ENCODE results near the gene CLCN7. TPM values are rescaled to one million over a fixed set of nuclear protein-coding genes. Genes with fewer than 3 reads are reported as not detected.

The CLCN7 gene
- total RNA-seq, 4 donors from 2014 or later: 21.5 to 145 (median 57.2) TPM

DNA sequence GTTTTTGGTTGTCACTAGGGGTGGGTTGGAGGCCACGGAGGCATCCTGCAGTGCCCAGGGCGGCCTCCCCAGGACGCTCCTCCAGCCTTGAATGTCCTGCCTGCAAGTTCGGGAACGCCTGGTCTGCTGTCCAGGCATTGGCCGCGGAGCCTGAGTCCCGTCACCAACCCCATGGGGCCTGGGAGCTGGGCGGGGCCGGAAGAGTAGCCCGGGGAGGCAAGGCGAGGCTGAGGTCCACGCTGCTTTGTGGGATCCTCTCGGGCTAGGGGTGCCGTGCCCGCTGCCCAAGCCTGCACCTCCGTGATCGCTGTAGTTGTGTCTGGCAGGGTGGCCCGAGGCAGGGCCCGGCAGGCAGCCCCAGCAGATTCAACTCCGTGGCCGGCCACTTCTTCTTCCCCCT is 31.1 kb upstream of the CLCN7 start:
- H3K4me1 ChIP-seq: no peaks in the 10 kb centered on the region
- H3K27me3 ChIP-seq: no peaks in the 10 kb centered on the region
- no peak for TF ChIP-seq POLR2A (IDR thresholded peaks at IDR 0.05)
- TF ChIP-seq, protein P1, sequence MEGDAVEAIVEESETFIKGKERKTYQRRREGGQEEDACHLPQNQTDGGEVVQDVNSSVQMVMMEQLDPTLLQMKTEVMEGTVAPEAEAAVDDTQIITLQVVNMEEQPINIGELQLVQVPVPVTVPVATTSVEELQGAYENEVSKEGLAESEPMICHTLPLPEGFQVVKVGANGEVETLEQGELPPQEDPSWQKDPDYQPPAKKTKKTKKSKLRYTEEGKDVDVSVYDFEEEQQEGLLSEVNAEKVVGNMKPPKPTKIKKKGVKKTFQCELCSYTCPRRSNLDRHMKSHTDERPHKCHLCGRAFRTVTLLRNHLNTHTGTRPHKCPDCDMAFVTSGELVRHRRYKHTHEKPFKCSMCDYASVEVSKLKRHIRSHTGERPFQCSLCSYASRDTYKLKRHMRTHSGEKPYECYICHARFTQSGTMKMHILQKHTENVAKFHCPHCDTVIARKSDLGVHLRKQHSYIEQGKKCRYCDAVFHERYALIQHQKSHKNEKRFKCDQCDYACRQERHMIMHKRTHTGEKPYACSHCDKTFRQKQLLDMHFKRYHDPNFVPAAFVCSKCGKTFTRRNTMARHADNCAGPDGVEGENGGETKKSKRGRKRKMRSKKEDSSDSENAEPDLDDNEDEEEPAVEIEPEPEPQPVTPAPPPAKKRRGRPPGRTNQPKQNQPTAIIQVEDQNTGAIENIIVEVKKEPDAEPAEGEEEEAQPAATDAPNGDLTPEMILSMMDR (IDR thresholded peaks at IDR 0.05): no peak
- intact Hi-C loops (cut with DNase I; ENCODE audit: low total_unique reads): no loop called here
- DNase-seq: no peak
- H3K9me3 ChIP-seq: no peaks in the 10 kb centered on the region
- no peaks in the 10 kb centered on the region for H3K36me3 ChIP-seq
- no peak overlapping the region for H3K4me3 ChIP-seq
- H3K27ac ChIP-seq: no peak overlapping the region

DNA sequence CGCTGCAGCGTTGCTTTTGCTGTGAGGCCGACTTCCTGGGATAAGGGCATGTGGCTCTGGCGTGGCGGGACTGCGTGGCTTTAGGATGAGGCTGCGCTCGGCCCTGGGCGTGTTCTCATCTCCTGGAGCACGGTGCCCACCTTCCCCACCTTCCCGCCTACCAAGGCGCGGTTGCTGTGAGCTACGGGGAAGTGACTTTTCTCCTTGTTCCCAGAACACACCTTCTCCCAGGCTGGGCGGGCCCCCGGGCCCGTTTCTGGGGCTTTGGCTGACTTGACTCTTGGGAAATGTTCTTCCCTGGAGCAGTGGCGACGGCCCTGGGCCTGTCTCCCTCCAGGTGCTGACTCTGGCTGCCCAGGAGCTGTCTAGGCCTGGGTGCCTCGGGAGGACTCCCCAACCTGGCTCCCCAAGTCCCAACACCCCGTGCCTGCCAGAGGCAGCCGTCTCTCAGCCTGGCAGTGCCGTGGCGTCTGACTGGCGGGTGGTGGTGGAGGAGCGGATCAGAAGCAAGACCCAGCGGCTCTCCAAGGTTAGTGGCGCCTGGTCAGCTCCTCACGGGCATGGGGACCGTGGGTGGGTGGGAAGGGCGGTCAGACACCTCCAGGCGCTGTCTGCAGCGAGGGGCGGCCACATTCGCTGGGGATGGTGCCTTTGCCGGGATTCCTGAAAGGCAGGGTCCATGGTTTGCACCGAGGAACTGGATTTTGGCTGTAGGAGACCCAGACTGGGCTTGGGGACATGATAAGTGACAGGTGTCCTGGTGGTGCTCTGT is 30.4 kb upstream of the CLCN7 start:
- TF ChIP-seq, protein P1 (IDR thresholded peaks at IDR 0.05): no peak
- TF ChIP-seq POLR2A (IDR thresholded peaks at IDR 0.05): no peak
- H3K27ac ChIP-seq: no peak overlapping the region
- no peaks in the 10 kb centered on the region for H3K36me3 ChIP-seq
- H3K9me3 ChIP-seq: no peaks in the 10 kb centered on the region
- H3K27me3 ChIP-seq: no peaks in the 10 kb centered on the region
- H3K4me3 ChIP-seq: no peak overlapping the region
- H3K4me1 ChIP-seq: no peaks in the 10 kb centered on the region
- no peak for DNase-seq
- intact Hi-C loops (cut with DNase I; ENCODE audit: low total_unique reads): no loop called here

- no peaks in the 10 kb centered on the region for H3K4me1 ChIP-seq
- no peak for TF ChIP-seq POLR2A (IDR thresholded peaks at IDR 0.05)
- TF ChIP-seq, protein P1 (IDR thresholded peaks at IDR 0.05): no peak
- intact Hi-C loops (cut with DNase I; ENCODE audit: low total_unique reads): no loop called here
- H3K27ac ChIP-seq: no peak overlapping the region
- no peaks in the 10 kb centered on the region for H3K27me3 ChIP-seq
- H3K36me3 ChIP-seq: no peaks in the 10 kb centered on the region
- H3K4me3 ChIP-seq: no peak overlapping the region
- DNase-seq: no peak
- H3K9me3 ChIP-seq: no peaks in the 10 kb centered on the region
Observed at GRCh38 chr16:1503110-1503955, 28.5 kb upstream of the CLCN7 start.

DNA sequence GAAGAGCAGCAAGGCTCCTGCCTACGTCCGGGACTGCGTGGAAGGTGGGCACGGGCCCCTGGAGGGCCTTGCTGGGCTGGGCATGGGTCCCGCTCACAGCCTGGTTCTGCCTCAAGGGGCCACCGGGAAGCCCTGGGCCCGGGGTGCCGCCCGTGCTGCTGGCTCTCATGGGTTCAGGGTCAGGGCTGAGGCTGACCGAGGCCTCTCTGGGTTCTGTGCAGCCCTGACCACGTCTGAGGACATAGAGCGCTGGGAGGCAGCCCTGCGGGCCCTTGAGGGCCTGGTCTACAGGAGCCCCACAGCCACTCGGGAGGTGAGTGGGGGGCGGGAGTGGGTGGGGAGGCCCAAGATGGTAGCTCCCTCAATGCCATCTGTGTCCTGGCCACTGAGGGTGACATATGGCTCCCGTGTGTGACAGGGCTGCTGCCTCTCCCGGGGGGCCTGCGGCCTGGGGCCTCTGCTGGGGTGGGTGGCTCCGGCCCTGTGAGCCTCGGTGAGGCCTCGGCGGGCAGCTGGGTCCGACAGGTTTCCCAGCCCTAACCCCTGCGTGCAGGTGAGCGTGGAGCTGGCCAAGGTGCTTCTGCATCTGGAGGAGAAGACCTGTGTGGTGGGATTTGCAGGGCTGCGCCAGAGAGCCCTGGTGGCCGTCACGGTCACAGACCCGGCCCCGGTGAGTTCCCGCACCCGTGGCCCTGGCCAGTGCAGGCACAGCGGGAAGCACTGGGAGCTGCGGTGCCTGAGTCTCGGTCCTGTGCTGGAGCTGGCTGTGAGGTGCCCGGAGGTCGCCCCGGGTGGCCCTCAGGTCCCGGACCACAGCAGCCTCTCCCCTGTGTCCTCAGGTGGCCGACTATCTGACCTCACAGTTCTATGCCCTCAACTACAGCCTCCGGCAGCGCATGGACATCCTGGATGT is 27.5 kb upstream of the CLCN7 start:
- H3K27me3 ChIP-seq: no peaks in the 10 kb centered on the region
- H3K36me3 ChIP-seq: no peaks in the 10 kb centered on the region
- H3K9me3 ChIP-seq: no peaks in the 10 kb centered on the region
- TF ChIP-seq, protein P1 (IDR thresholded peaks at IDR 0.05): no peak
- no peak for TF ChIP-seq POLR2A (IDR thresholded peaks at IDR 0.05)
- no peak for DNase-seq
- intact Hi-C loops (cut with DNase I; ENCODE audit: low total_unique reads): no loop called here
- no peak overlapping the region for H3K4me3 ChIP-seq
- no peak overlapping the region for H3K27ac ChIP-seq
- no peaks in the 10 kb centered on the region for H3K4me1 ChIP-seq

All from uterus (tissue), 4 donors.